ENCODE data around the gene STK24. TPM values are rescaled to one million over a fixed set of nuclear protein-coding genes. Genes with fewer than 3 reads are reported as not detected.
A peak's percentile ranks its signal among the peaks of the same experiment; 100 is the strongest.

Gene STK24
- total RNA-seq, 2 donors from 2014 or later: 35.0 to 56.7 TPM

DNA sequence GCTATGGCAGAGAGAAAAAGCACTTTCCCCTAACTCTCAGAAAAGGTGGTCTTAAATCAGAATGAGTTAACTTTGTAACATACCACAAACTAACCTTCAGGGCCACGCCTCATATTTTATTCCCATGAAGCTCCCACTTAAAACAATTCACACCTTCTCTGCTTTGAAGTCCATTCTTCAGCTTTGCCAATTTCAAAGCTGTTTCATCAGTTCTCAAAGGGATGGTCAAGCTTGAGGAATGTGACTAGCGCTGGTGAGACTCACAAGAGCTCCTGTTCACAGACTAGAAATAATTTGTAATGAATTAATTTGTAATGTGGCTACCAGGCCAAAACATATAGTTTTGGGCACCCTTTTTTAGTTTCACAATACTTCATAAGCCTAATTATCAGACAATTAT, 68.2 kb downstream of the STK24 start:
- Histone ChIP-seq H3K9me3 (no peaks in the 10 kb centered on the region), H3K27ac (peak overlapping the region in 2 of 4 donors; percentile 20 to 54), H3K36me3 (replicated peaks in 1 of 2; ENCODE audit: insufficient read depth in 1 of 2, low read depth in 2 of 2) (no peaks in the 10 kb centered on the region), H3K27me3 (no peaks in the 10 kb centered on the region), H3K4me3 (no peak overlapping the region), H3K4me1 (peaks cover 48% of the 10 kb centered on the region)
- DNase-seq: no peak
- TF ChIP-seq, protein P1, sequence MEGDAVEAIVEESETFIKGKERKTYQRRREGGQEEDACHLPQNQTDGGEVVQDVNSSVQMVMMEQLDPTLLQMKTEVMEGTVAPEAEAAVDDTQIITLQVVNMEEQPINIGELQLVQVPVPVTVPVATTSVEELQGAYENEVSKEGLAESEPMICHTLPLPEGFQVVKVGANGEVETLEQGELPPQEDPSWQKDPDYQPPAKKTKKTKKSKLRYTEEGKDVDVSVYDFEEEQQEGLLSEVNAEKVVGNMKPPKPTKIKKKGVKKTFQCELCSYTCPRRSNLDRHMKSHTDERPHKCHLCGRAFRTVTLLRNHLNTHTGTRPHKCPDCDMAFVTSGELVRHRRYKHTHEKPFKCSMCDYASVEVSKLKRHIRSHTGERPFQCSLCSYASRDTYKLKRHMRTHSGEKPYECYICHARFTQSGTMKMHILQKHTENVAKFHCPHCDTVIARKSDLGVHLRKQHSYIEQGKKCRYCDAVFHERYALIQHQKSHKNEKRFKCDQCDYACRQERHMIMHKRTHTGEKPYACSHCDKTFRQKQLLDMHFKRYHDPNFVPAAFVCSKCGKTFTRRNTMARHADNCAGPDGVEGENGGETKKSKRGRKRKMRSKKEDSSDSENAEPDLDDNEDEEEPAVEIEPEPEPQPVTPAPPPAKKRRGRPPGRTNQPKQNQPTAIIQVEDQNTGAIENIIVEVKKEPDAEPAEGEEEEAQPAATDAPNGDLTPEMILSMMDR (IDR thresholded peaks at IDR 0.05): no peak
- TF ChIP-seq POLR2A (IDR thresholded peaks at IDR 0.05): no peak
- intact Hi-C loops (cut with DNase I): no loop called here
- WGBS, 2 donors: 72 to 77% methylated on average over 2 of the region's 2 CpGs
- ATAC-seq: no peak

DNA sequence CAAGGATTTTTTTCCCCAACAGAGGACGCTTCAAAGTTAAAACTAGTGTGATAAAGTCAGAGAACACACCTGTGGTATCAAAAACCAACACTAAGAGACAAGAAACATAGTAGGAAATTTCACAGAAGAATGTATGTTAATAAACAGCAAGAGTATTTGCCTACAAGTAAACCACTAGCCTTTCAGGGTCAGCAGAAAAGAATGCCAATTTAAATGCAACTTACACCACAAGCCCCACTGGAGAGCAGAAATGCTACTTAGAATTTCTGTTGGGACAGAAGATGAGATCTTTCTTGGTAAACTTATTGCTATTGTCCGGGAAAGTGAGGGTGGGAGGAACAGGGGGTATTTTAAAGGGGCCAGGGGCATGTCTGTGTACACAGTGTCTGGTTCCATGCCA, 68.6 kb downstream of the STK24 start:
- peaks cover 52% of the 10 kb centered on the region for H3K4me1 ChIP-seq

DNA sequence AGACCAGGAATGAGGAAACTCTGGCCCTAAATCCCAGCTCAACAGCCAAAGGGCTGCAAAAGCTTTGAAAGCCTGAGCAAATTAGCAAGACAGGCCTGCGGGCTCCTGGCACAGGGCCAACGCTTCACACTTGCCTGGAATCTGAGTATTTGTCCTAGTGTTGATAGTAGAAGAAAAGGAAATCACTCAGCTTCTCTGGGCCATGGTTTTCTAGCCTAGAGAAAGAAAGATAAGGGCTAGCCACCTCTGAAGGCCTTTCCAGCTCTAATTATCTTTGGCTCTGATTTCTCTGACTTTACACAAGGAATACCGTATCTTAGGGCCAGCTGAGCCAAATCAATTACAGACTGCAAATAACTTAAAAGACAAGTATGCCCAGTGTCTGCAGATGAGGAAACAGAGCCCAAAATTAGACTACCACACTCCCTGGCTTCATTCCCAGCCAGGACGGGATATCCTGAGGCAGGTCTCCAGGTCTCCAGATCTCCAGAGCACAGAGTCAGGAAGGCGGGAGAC, 69.6 kb downstream of the STK24 start:
- intact Hi-C loops (cut with DNase I): no loop called here
- DNase-seq (peak; percentile 71 to 78 (median 76)), ATAC-seq (peak; percentile 76)

More for the DNA sequence above, 68.6 kb downstream of the STK24 start:
- H3K36me3 ChIP-seq (replicated peaks in 1 of 2; ENCODE audit: insufficient read depth in 1 of 2, low read depth in 2 of 2): no peaks in the 10 kb centered on the region
- no peaks in the 10 kb centered on the region for H3K9me3 ChIP-seq
- no peaks in the 10 kb centered on the region for H3K27me3 ChIP-seq
- peak overlapping the region in 1 of 4 donors; percentile 54 for H3K27ac ChIP-seq
- WGBS, 2 donors: 81 to 83% methylated on average over 2 of the region's 2 CpGs
- H3K4me3 ChIP-seq: no peak overlapping the region
- DNase-seq (no peak), ATAC-seq (no peak)
- intact Hi-C loops (cut with DNase I): no loop called here
- TF ChIP-seq, protein P1 (IDR thresholded peaks at IDR 0.05): no peak
- no peak for TF ChIP-seq POLR2A (IDR thresholded peaks at IDR 0.05)

DNA sequence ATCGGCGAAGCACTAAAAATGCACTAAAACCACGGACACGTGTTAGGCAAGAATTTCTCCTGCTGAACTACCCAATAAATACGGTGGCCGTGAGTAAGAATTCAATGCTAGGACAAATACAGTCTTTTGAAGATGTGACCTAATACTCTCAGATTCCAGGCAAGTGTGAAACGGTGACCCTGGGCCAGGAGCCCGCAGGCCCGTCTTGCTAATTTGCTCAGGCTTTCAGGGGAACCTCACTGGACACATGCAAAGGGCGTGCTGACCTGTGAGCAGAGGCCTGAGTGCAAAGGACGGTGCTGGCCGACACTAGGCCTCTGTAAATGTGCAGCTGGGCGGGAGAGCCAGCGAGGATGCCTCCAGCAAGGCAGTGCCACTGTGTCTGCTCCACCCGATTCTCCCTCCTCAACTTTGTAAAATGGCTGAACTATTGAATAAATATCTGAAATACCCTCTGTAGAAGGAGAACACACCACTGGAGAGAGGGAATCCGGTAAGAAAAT, 70.1 kb downstream of the STK24 start:
- no peak overlapping the region for H3K4me3 ChIP-seq
- WGBS, 2 donors: 81 to 83% methylated on average over 16 of the region's 16 CpGs
- H3K27me3 ChIP-seq: no peaks in the 10 kb centered on the region
- peak overlapping the region; percentile 20 to 73 (median 53) for H3K27ac ChIP-seq
- H3K36me3 ChIP-seq (replicated peaks in 1 of 2; ENCODE audit: insufficient read depth in 1 of 2, low read depth in 2 of 2): no peaks in the 10 kb centered on the region
- ATAC-seq: no peak
- peak in 1 of 4 donors; percentile 8 for DNase-seq
- TF ChIP-seq POLR2A (IDR thresholded peaks at IDR 0.05): no peak
- TF ChIP-seq, protein P1 (IDR thresholded peaks at IDR 0.05): no peak
- intact Hi-C loops (cut with DNase I): no loop called here
- H3K9me3 ChIP-seq: no peaks in the 10 kb centered on the region
- peaks cover 67% of the 10 kb centered on the region for H3K4me1 ChIP-seq

More for the DNA sequence above, 69.6 kb downstream of the STK24 start:
- H3K4me1 ChIP-seq: peaks cover 61% of the 10 kb centered on the region
- no peaks in the 10 kb centered on the region for H3K36me3 ChIP-seq (replicated peaks in 1 of 2; ENCODE audit: insufficient read depth in 1 of 2, low read depth in 2 of 2)
- peak overlapping the region in 3 of 4 donors; percentile 38 to 73 (median 68) for H3K27ac ChIP-seq
- no peaks in the 10 kb centered on the region for H3K9me3 ChIP-seq
- WGBS, 2 donors: 3 to 9% methylated on average over 5 of the region's 5 CpGs
- H3K27me3 ChIP-seq: no peaks in the 10 kb centered on the region
- no peak for TF ChIP-seq POLR2A (IDR thresholded peaks at IDR 0.05)
- TF ChIP-seq, protein P1 (IDR thresholded peaks at IDR 0.05): no peak
- H3K4me3 ChIP-seq: no peak overlapping the region

DNA sequence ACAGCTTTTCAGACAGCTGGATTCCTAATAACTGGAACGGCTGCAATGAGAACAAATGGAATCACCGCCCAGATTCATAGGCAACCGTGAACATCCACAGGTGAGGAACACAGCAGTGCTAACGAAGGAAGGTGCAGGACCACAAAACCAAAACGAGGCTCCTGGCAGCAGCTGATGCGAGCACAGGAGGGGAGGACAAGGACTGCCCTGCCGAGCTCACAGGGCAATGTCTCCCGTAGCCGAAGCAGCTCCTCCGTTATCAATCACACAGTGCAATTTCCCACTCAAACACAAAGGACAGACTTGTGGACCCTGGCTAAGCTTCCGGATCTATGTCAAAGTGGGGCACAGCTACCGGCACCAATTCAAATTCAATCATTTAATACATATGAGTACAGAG, 70.6 kb downstream of the STK24 start:
- no peaks in the 10 kb centered on the region for H3K27me3 ChIP-seq
- no peak overlapping the region for H3K4me3 ChIP-seq
- WGBS, 2 donors: 68 to 81% methylated on average over 12 of the region's 12 CpGs
- ATAC-seq (no peak), DNase-seq (no peak)
- no peaks in the 10 kb centered on the region for H3K9me3 ChIP-seq
- peaks cover 68% of the 10 kb centered on the region for H3K4me1 ChIP-seq
- intact Hi-C loops (cut with DNase I): no loop called here
- TF ChIP-seq POLR2A (IDR thresholded peaks at IDR 0.05): no peak
- TF ChIP-seq, protein P1 (IDR thresholded peaks at IDR 0.05): no peak
- no peaks in the 10 kb centered on the region for H3K36me3 ChIP-seq (replicated peaks in 1 of 2; ENCODE audit: insufficient read depth in 1 of 2, low read depth in 2 of 2)
- H3K27ac ChIP-seq: peak overlapping the region; percentile 20 to 73 (median 53)
